OCI-LY7 (cell line): Measurements from ENCODE around the gene SLC25A47. TPM values are rescaled to one million over a fixed set of nuclear protein-coding genes. Genes with fewer than 3 reads are reported as not detected.
"Not testable (repeated sequence)": the region's sequence is repeated elsewhere in the genome, so short reads cannot be mapped to it uniquely, and the experiment has no call there.

Experiments
- BruUV-seq: library from RNA; stranded (reverse); fragments of 400-500 nt; replicated peaks from 2 replicates; lab custom pipeline; 2021; lab: Mats Ljungman, UMichigan
- CTCF ChIA-PET: fragments of 300-600 bp; sonication (Branson Sonifier 250); formaldehyde crosslinking; loops from one replicate; lab custom pipeline; 2022; ENCODE audit warnings: antibody characterized with exemption; ENCODE audit not compliant: unreplicated experiment; lab: Charles Lee
- POLR2A ChIA-PET: fragments of 300-600 bp; sonication (Branson Sonifier 250); formaldehyde crosslinking; loops from one replicate; lab custom pipeline; 2022; ENCODE audit warnings: antibody characterized with exemption; lab: Charles Lee
- DNase-seq: peaks from one replicate; pipeline ENCODE4 v3.0.0-alpha.2; 2015; ENCODE audit warnings: low spot score
- H2AFZ ChIP-seq: fragments of 200-600 bp; sonication (generic), shearing (Covaris generic); 2 replicates; pipeline ENCODE4 v1.6.1; 2014; ENCODE audit warnings: mild to moderate bottlenecking, antibody characterized with exemption, low read length, moderate library complexity
- H3K27ac ChIP-seq: fragments of 200-600 bp; sonication (generic); 2 replicates; pipeline ENCODE4 v1.5.1; 2014; ENCODE audit warnings: mixed run types, low read depth, mild to moderate bottlenecking, moderate library complexity, low read length, inconsistent platforms; ENCODE audit not compliant: poor library complexity, severe bottlenecking
- H3K36me3 ChIP-seq: fragments of 200-600 bp; sonication (generic); 2 replicates; pipeline ENCODE4 v1.6.1; 2014; ENCODE audit warnings: mild to moderate bottlenecking, antibody characterized with exemption, low read length, moderate library complexity, mixed read lengths; ENCODE audit not compliant: insufficient read depth
- H3K4me1 ChIP-seq: fragments of 200-600 bp; sonication (generic); 2 replicates; pipeline ENCODE4 v1.5.1; 2014; ENCODE audit warnings: mild to moderate bottlenecking, low read length; ENCODE audit not compliant: insufficient read depth, poor library complexity, severe bottlenecking
- H3K4me2 ChIP-seq: fragments of 200-600 bp; sonication (generic); 2 replicates; pipeline ENCODE4 v1.6.1; 2014; ENCODE audit warnings: mild to moderate bottlenecking, low read length
- H3K4me3 ChIP-seq: fragments of 200-600 bp; sonication (generic); 2 replicates; pipeline ENCODE4 v1.5.1; 2014; ENCODE audit warnings: mild to moderate bottlenecking, low read depth, low read length; ENCODE audit not compliant: poor library complexity, severe bottlenecking
- H3K79me2 ChIP-seq: fragments of 200-600 bp; sonication (generic); 2 replicates; pipeline ENCODE4 v1.6.1; 2016; ENCODE audit warnings: low read depth, mild to moderate bottlenecking, low read length, moderate library complexity, mixed read lengths; ENCODE audit not compliant: insufficient read depth
- H3K9me2 ChIP-seq: fragments of 200-600 bp; sonication (generic); 2 replicates; pipeline ENCODE4 v1.6.1; 2016; ENCODE audit warnings: mild to moderate bottlenecking, low read length, mixed read lengths; ENCODE audit not compliant: insufficient read depth
- H3K9me3 ChIP-seq: fragments of 200-600 bp; sonication (generic); 2 replicates; pipeline ENCODE4 v1.6.1; 2014; ENCODE audit warnings: mild to moderate bottlenecking, mixed run types, low read length, mixed read lengths
- H4K20me1 ChIP-seq: fragments of 200-600 bp; sonication (generic); 2 replicates; pipeline ENCODE4 v1.6.1; 2014; ENCODE audit warnings: mild to moderate bottlenecking, antibody characterized with exemption, low read length, moderate library complexity, mixed read lengths; ENCODE audit not compliant: insufficient read depth
- EZH2phosphoT487 ChIP-seq: fragments of 200-600 bp; sonication (generic); IDR thresholded peaks from 2 replicates; pipeline ENCODE4 v1.6.1; 2018; ENCODE audit warnings: low read depth, borderline replicate concordance, mild to moderate bottlenecking, mixed run types, antibody characterized with exemption, low read length, moderate library complexity, mixed read lengths
- intact Hi-C: fragments of 100-400 bp; cut with micrococcal nuclease; formaldehyde crosslinking; loops from one replicate; pipeline ENCODE4 v1.10.0; 2022; ENCODE audit not compliant: unreplicated experiment
- total RNA-seq, 2 experiments: library from RNA; depleted of rRNA in 1 of 2; stranded (reverse); fragments of >200 nt in 1 of 2; shearing (Covaris generic) in 1 of 2; gene quantifications; 2 replicates each; pipeline ENCODE4 v1.2.3, GENCODE V29; 2014 to 2022
- TF ChIP-seq, protein P1 (sequence below): fragments of 200-600 bp; sonication (generic); conservative IDR thresholded peaks from 2 replicates; pipeline ENCODE4 v1.5.1; 2014; ENCODE audit warnings: mild to moderate bottlenecking, antibody characterized with exemption, low read length, moderate library complexity, mixed read lengths

SLC25A47 gene
- total RNA-seq, 2 experiments from 2014 or later: 0.44 TPM; not detected in 1

DNA sequence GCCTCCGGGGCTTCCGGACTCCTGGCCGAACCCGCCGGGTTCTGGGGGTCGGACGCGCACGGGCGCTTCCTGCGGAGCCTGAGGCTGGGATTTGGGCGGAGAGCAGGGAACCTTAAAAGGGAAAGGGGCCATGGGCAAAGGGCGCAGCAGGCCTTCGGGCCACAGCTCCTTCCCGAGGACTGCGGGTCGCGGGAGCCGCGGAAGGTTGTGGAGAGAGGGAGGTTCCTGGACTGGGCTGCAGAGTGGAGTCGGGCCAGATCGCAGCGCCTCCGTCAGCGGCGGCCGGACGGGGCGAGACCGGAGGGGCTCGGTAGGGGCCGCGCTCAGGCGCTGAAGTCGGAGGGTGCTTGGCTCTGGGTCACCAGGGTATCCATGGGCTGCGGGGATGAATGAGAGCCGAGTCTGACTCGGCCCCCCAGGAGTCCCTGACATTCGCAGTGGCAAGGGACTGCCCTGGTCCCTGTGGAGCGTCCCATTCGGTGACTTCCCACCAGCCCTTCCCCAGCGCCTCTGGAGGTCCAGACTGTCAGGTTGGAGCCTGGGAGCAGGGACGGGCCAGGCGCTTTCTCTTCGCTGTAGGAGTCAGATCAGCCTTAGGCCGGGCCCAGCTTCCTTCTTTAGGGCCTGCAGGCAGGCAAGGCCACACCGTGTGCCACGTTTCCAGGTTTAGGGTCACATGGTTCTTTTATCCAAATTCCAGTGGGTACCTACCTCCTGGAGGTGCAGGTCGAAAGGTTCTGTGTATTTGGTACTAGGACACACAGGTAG, 16.0 kb upstream of the SLC25A47 start:
- no TSS peak for BruUV-seq
- ChIA-PET POLR2A (no interaction called here), CTCF (no interaction called here)
- no peaks in the 10 kb centered on the region for H3K9me3 ChIP-seq
- H4K20me1 ChIP-seq: no peaks in the 10 kb centered on the region
- H2AFZ ChIP-seq: peak overlapping the region; percentile 52
- H3K36me3 ChIP-seq: no peaks in the 10 kb centered on the region
- no peaks in the 10 kb centered on the region for H3K79me2 ChIP-seq
- intact Hi-C loops: loop anchor here (2.0 kb wide), 1 partner anchor 70 kb away; the partner anchor contains the start of gene WDR25
- peak overlapping the region; percentile 83 for H3K4me2 ChIP-seq
- H3K27ac ChIP-seq: no peak overlapping the region
- peaks cover 12% of the 10 kb centered on the region for H3K4me1 ChIP-seq
- H3K9me2 ChIP-seq: no peaks in the 10 kb centered on the region
- peak overlapping the region; percentile 75 for H3K4me3 ChIP-seq
- TF ChIP-seq, protein P1, sequence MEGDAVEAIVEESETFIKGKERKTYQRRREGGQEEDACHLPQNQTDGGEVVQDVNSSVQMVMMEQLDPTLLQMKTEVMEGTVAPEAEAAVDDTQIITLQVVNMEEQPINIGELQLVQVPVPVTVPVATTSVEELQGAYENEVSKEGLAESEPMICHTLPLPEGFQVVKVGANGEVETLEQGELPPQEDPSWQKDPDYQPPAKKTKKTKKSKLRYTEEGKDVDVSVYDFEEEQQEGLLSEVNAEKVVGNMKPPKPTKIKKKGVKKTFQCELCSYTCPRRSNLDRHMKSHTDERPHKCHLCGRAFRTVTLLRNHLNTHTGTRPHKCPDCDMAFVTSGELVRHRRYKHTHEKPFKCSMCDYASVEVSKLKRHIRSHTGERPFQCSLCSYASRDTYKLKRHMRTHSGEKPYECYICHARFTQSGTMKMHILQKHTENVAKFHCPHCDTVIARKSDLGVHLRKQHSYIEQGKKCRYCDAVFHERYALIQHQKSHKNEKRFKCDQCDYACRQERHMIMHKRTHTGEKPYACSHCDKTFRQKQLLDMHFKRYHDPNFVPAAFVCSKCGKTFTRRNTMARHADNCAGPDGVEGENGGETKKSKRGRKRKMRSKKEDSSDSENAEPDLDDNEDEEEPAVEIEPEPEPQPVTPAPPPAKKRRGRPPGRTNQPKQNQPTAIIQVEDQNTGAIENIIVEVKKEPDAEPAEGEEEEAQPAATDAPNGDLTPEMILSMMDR: no peak
- TF ChIP-seq EZH2phosphoT487: no peak
- no peak for DNase-seq

DNA sequence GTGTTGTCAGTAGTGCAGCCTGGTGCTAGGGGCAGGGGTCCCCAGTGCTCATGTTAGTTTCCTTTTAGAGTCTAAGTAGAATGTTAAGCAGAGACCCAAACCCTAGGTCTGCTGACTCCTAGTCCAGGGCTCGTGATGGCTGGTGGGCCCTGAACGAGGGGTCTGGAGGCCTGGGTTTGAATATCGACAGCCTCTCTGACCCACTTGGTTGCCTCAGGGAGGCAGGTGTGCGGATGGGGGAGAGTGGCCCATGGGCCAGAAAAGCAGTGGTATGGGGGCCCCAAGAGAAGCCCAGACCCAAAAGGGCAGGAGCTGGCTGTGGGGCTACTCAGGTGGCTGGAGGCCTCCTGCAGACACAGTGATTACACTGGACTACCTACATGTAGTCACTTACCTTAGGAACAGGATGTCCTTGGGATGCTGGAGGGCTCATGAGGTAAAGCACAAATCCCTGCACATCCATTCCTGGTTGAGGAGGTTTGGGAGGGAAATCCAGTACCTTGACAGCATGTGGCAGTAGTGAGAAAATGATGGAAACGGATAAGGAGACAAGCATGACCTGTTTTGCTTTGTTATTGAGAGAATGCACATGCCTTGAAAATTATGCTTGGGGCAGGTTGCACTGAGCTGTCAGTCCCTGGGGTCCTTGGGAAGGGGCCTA, 15.2 kb upstream of the SLC25A47 start:
- Histone ChIP-seq H3K4me3 (no peak overlapping the region), H3K79me2 (no peaks in the 10 kb centered on the region), H3K9me2 (no peaks in the 10 kb centered on the region), H2AFZ (no peak overlapping the region), H3K4me1 (peaks cover 17% of the 10 kb centered on the region), H3K4me2 (no peak overlapping the region), H3K27ac (no peak overlapping the region), H3K9me3 (no peaks in the 10 kb centered on the region), H3K36me3 (no peaks in the 10 kb centered on the region), H4K20me1 (no peaks in the 10 kb centered on the region)
- intact Hi-C loops: loop anchor here (2.0 kb wide), 1 partner anchor 69 kb away; the partner anchor contains the start of gene WDR25
- no peak for TF ChIP-seq EZH2phosphoT487
- TF ChIP-seq, protein P1: no peak
- DNase-seq: no peak
- ChIA-PET POLR2A (no interaction called here), CTCF (no interaction called here)
- no TSS peak for BruUV-seq

DNA sequence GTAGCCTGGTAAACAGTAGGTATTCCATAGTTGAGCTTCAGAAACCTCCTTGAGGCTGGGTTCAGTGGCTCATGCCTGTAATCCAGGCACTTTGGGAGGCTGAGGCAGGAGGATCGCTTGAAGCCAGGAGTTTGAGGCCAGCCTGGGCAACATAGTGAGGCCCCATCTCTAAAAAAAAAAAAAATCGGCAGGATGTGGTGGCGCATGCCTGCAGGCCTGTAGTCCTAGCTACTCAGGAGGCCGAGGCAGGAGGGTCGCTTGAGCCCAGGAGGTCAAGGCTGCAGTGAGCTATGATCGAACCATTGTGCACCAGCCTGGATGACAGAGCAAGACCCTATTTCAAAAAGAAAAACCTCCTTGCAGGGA, 14.7 kb upstream of the SLC25A47 start:
- POLR2A ChIA-PET, H3K27ac ChIP-seq, H3K79me2 ChIP-seq, H3K4me2 ChIP-seq, H4K20me1 ChIP-seq, intact Hi-C loops, H2AFZ ChIP-seq, DNase-seq, BruUV-seq, H3K4me3 ChIP-seq, H3K9me2 ChIP-seq, H3K36me3 ChIP-seq, H3K9me3 ChIP-seq, CTCF ChIA-PET: not testable (repeated sequence)
- peaks cover 17% of the 10 kb centered on the region for H3K4me1 ChIP-seq
